HL-60 (cell line): ENCODE data around the gene PTPN22.

Experiments
- DNase-seq, 2 experiments: peaks; one replicate each; pipeline ENCODE4 v3.0.0-alpha.2; 2010 to 2020; ENCODE audit warnings: low read depth in 1 of 2, low spot score in 1 of 2
- H3K27ac ChIP-seq: fragments of 250-450 bp; sonication (Bioruptor Pico); replicated peaks from 2 replicates; pipeline ENCODE4 v1.5.1; 2020; ENCODE audit warnings: mild to moderate bottlenecking, moderate library complexity
- H3K27me3 ChIP-seq: fragments of 250-450 bp; sonication (Bioruptor Pico); 2 replicates; pipeline ENCODE4 v1.5.1; 2021; ENCODE audit warnings: mild to moderate bottlenecking, moderate library complexity; ENCODE audit not compliant: insufficient read depth, poor library complexity, severe bottlenecking
- H3K4me3 ChIP-seq: replicated peaks from 2 replicates; pipeline ENCODE4 v1.5.1; 2011; ENCODE audit warnings: mild to moderate bottlenecking, control low read depth, low read length; ENCODE audit not compliant: insufficient read depth
- GABPA ChIP-seq: IDR thresholded peaks from 2 replicates; pipeline ENCODE4 v1.6.1; 2012; ENCODE audit warnings: low read depth
- POLR2AphosphoS5 ChIP-seq: IDR thresholded peaks from 2 replicates; pipeline ENCODE4 v1.6.1; 2012; ENCODE audit warnings: low read depth
- SPI1 ChIP-seq: IDR thresholded peaks from 2 replicates; pipeline ENCODE4 v1.6.1; 2012; ENCODE audit warnings: low read depth, mild to moderate bottlenecking, borderline replicate concordance
- TF ChIP-seq, protein P1 (sequence below): IDR thresholded peaks from one replicate; pipeline ENCODE4 v1.5.1; 2011; ENCODE audit warnings: low read length, control low read depth, inconsistent platforms; ENCODE audit not compliant: insufficient read depth
- TF ChIP-seq, protein P2 (sequence below): IDR thresholded peaks from 2 replicates; pipeline ENCODE4 v1.6.1; 2012; ENCODE audit warnings: low read depth; ENCODE audit not compliant: insufficient replicate concordance

PTPN22 gene

DNA sequence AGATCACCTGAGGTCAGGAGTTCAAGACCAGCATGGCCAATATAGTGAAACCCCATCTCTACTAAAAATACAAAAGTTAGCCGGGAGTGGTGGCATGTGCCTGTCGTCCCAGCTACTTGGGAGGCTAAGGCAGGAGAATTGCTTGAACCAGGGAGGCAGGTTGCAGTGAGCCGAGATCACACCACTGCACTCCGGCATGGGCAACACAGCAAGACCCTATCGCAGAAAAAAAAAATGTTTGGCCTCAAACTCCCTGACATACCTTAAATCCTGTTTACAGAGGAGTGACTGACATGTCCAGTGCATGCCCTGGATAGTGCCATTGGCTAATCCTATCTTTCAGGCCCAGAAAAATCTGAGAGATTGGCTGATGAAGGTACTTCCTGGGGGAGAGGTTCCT is 45.5 kb upstream of the PTPN22 start:
- no peaks in the 10 kb centered on the region for H3K27me3 ChIP-seq
- no peak overlapping the region for H3K4me3 ChIP-seq
- no peak for DNase-seq
- TF ChIP-seq, protein P1, sequence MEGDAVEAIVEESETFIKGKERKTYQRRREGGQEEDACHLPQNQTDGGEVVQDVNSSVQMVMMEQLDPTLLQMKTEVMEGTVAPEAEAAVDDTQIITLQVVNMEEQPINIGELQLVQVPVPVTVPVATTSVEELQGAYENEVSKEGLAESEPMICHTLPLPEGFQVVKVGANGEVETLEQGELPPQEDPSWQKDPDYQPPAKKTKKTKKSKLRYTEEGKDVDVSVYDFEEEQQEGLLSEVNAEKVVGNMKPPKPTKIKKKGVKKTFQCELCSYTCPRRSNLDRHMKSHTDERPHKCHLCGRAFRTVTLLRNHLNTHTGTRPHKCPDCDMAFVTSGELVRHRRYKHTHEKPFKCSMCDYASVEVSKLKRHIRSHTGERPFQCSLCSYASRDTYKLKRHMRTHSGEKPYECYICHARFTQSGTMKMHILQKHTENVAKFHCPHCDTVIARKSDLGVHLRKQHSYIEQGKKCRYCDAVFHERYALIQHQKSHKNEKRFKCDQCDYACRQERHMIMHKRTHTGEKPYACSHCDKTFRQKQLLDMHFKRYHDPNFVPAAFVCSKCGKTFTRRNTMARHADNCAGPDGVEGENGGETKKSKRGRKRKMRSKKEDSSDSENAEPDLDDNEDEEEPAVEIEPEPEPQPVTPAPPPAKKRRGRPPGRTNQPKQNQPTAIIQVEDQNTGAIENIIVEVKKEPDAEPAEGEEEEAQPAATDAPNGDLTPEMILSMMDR, result no peak
- no peak for TF ChIP-seq POLR2AphosphoS5
- TF ChIP-seq, protein P2, sequence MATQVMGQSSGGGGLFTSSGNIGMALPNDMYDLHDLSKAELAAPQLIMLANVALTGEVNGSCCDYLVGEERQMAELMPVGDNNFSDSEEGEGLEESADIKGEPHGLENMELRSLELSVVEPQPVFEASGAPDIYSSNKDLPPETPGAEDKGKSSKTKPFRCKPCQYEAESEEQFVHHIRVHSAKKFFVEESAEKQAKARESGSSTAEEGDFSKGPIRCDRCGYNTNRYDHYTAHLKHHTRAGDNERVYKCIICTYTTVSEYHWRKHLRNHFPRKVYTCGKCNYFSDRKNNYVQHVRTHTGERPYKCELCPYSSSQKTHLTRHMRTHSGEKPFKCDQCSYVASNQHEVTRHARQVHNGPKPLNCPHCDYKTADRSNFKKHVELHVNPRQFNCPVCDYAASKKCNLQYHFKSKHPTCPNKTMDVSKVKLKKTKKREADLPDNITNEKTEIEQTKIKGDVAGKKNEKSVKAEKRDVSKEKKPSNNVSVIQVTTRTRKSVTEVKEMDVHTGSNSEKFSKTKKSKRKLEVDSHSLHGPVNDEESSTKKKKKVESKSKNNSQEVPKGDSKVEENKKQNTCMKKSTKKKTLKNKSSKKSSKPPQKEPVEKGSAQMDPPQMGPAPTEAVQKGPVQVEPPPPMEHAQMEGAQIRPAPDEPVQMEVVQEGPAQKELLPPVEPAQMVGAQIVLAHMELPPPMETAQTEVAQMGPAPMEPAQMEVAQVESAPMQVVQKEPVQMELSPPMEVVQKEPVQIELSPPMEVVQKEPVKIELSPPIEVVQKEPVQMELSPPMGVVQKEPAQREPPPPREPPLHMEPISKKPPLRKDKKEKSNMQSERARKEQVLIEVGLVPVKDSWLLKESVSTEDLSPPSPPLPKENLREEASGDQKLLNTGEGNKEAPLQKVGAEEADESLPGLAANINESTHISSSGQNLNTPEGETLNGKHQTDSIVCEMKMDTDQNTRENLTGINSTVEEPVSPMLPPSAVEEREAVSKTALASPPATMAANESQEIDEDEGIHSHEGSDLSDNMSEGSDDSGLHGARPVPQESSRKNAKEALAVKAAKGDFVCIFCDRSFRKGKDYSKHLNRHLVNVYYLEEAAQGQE, result no peak
- H3K27ac ChIP-seq, result no peak overlapping the region

DNA sequence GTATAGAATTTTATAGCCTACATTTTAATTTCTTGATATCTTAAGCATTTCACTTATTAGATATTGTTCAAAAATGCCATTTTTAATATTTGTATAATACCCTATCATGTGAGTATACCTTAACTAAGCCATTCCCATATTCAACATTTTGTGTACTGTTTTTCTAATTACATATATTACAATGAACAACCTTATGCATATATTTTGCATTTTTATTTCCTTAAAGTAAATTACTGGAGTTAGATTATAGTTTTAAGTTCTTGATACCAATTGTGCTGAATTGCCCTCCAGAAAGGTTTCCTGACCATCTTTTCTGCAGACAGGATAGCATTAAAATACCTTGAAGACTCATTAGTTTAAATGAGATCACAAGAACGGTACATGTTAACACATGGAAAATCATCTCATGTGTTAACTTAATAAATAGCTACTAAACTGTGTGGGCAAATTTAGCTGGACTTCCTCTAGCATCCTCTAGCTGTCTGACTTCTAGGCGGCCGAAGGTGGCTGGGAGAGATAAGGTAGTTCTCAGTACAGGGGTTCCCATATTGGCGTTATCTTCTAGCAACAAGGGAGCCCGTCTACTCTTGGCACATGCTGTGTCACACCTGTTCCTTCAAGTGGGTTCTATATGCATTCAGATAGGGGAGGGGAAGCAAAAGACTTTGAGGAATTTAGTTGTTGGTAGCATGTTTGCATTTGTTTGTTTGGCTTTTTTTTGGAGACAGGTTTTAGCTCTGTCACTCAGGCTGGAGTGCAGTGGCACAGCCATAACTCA is 42.6 kb upstream of the PTPN22 start:
- Histone ChIP-seq H3K27ac (no peak overlapping the region), H3K4me3 (no peak overlapping the region), H3K27me3 (no peaks in the 10 kb centered on the region)
- TF ChIP-seq SPI1 (no peak), POLR2AphosphoS5 (no peak), GABPA (no peak)
- TF ChIP-seq, protein P2, result no peak
- TF ChIP-seq, protein P1, result no peak
- DNase-seq, result no peak

DNA sequence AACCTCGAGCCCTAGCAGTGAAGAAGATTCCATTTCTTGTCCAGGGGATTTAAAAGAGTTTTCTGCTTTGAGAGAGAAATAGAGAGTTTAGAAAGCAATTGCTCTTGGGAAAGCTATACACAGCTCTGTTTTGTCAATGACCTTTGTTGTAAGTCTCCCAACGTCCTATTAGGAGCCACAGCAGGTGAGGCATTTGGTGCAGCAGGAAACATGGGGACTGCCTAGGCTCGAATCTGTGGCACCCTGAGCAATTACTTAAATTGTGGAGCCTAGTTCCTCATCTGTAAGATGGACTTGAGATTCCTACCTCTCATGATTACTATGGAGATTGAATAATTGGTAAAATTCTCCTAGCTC is 41.8 kb upstream of the PTPN22 start:
- no peak overlapping the region for H3K4me3 ChIP-seq
- no peak for DNase-seq
- no peak overlapping the region for H3K27ac ChIP-seq
- H3K27me3 ChIP-seq, result no peaks in the 10 kb centered on the region
- TF ChIP-seq POLR2AphosphoS5, result no peak
- TF ChIP-seq, protein P2, result no peak
- TF ChIP-seq SPI1, result no peak
- TF ChIP-seq GABPA, result no peak
- TF ChIP-seq, protein P1, result no peak
